Esophagus (tissue), 2 donors: ENCODE results near the gene ZMAT3. TPM values are rescaled to one million over a fixed set of nuclear protein-coding genes. Genes with fewer than 3 reads are reported as not detected.
"Not testable (repeated sequence)": the region's sequence is repeated elsewhere in the genome, so short reads cannot be mapped to it uniquely, and the experiment has no call there.

Experiments
- H3K27ac ChIP-seq, 2 donors: one replicate each; pipeline ENCODE4 v1.5.1; 2013; ENCODE audit warnings: low read depth in 2 of 2, mild to moderate bottlenecking in 2 of 2, inconsistent platforms in 1 of 2, low read length in 1 of 2, moderate library complexity in 1 of 2
- H3K27me3 ChIP-seq, 2 donors: one replicate each; pipeline ENCODE4 v1.6.1; 2013; ENCODE audit warnings: low read length in 2 of 2, control low read depth in 1 of 2, mild to moderate bottlenecking in 1 of 2; ENCODE audit not compliant: insufficient read depth in 2 of 2, control insufficient read depth in 1 of 2
- H3K36me3 ChIP-seq, 2 donors: one replicate each; pipeline ENCODE4 v1.6.1; 2013; ENCODE audit warnings: low read length in 1 of 2; ENCODE audit not compliant: control insufficient read depth in 2 of 2, insufficient read depth in 2 of 2
- H3K4me1 ChIP-seq, 2 donors: one replicate each; pipeline ENCODE4 v1.6.1; 2013; ENCODE audit warnings: low read length in 1 of 2; ENCODE audit not compliant: control insufficient read depth in 2 of 2, insufficient read depth in 2 of 2
- H3K4me3 ChIP-seq, 2 donors: one replicate each; pipeline ENCODE4 v1.5.1; 2013; ENCODE audit warnings: low read length in 2 of 2, mild to moderate bottlenecking in 2 of 2, low read depth in 1 of 2, moderate library complexity in 1 of 2
- H3K9me3 ChIP-seq, 2 donors: one replicate each; pipeline ENCODE4 v1.6.1; 2013; ENCODE audit warnings: mild to moderate bottlenecking in 2 of 2, low read depth in 1 of 2, low read length in 1 of 2, moderate library complexity in 1 of 2; ENCODE audit not compliant: control insufficient read depth in 2 of 2, insufficient read depth in 1 of 2
- WGBS, 2 donors: extraction: QIAGEN DNeasy Blood & Tissue Kit; methylation state at CpG; one replicate each; pipeline ENCODE4 v1.1.7; 2013; 5-methylcytosine and 5-hydroxymethylcytosine counted together
- polyA plus RNA-seq, 2 donors: library from polyadenylated mRNA; stranded (reverse); fragments of 200-250 nt; gene quantifications; one replicate each; pipeline ENCODE4 v1.2.3, GENCODE V29; 2013
- donor health status: healthy with polysubstance abuse.
- donor health status: Bipolar disorder and iron deficiency.

ZMAT3 gene, protein sequence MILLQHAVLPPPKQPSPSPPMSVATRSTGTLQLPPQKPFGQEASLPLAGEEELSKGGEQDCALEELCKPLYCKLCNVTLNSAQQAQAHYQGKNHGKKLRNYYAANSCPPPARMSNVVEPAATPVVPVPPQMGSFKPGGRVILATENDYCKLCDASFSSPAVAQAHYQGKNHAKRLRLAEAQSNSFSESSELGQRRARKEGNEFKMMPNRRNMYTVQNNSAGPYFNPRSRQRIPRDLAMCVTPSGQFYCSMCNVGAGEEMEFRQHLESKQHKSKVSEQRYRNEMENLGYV
- polyA plus RNA-seq = 1 to 10 TPM; 1.1 to 1.7 TPM

DNA sequence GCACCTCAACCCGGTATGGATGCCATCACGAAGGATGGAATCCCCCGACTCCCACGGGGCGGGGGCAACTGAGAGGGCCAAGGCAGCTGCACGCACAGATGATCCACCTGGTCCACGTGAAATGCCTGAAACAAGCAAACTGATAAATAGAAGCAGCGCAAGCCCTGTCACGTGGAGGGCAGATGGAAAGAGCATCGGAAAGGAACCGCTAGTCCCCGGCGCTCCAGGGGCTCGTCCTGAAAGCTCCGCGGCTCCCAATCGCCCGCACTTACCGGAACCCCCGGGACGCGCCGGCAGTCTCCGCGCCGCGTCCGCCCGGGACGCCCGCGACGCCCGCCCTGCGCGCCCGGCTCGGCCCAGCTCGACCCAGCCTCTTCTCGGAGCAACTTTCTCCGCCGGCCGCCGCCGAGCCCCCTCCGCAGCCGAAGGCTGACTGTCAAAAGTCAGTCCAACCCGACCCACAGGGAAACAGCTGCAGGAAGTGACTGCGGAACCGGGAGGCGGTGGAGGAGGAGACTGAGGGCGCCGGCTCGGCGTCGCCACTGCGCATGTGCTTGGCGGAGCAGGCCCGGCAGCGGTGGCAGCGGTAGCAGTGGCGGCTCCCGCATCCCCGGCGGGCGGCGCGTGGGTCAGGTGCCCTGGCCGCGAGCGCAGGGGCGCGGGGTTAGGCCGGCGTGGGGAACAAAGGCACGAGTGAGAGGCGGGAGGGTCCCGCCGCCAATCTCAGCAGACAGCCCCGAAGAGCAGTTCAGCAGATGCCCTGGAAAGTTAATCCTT, at the start of gene ZMAT3:
Gene ZMAT3, minus strand, starts transcription at position 487 of the 777 bp plus-strand sequence. CDS start 4,057 bp downstream, outside the sequence.
- WGBS, 2 donors = 0% methylated on average over 77 to 80 of the region's 80 CpGs
- peak within 1 kb of the TSS; percentile 68 to 95 for H3K4me3 ChIP-seq
- no peaks in the 10 kb centered on the region for H3K27me3 ChIP-seq
- H3K27ac ChIP-seq = peak within 1 kb of the TSS; percentile 81 to 93
- H3K9me3 ChIP-seq = no peaks in the 10 kb centered on the region
- H3K36me3 ChIP-seq = peaks cover 2 to 3% of the 10 kb centered on the region in 2 donors
- no peaks in the 10 kb centered on the region for H3K4me1 ChIP-seq

DNA sequence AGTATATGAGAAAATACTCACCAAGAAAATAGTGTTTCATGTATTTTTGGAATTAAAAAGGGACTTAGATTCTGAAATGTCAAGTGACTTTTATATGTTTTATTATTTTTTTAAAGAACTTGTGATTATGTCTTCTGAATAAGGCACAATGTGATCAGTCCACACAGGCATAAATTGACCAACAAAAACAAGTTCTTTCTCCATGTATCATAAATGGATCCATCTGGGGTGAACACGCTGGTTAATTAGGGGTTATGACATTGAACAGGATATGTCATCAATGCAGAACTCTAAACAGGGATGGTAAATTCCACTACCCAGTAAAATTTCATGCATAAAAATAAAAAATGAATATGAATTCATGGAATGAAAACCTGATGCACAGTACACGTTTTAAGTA, 45.2 kb upstream of the ZMAT3 start:
- Histone ChIP-seq H3K4me1 (no peaks in the 10 kb centered on the region), H3K9me3 (no peaks in the 10 kb centered on the region), H3K4me3 (no peak overlapping the region), H3K27ac (no peak overlapping the region), H3K27me3 (no peaks in the 10 kb centered on the region), H3K36me3 (no peaks in the 10 kb centered on the region)
- WGBS, 2 donors = 56 to 68% methylated on average over 2 of the region's 2 CpGs

DNA sequence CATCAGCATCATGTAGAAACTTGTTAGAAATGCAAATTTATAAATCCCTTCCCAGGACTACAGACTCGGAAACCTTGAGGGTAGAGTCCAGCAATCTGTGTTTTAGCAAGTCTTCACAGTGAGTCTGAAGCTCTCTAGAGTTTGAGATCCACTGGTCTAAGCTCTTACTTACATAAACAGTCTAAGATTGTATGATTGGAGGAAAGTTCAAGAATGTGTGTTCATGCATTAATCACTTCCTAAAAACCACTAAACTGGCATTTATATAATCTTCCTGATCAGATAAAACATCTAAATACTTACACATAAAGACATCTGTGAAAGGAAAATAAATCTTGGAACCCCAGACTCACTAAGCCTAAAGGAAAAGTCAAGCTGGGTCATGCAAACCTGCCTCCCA, 43.8 kb upstream of the ZMAT3 start:
- H3K27ac ChIP-seq, H3K27me3 ChIP-seq, H3K4me3 ChIP-seq, H3K4me1 ChIP-seq, H3K36me3 ChIP-seq, H3K9me3 ChIP-seq: not testable (repeated sequence)
- 29 to 42% methylated on average over 1 of the region's 1 CpG for WGBS, 2 donors

DNA sequence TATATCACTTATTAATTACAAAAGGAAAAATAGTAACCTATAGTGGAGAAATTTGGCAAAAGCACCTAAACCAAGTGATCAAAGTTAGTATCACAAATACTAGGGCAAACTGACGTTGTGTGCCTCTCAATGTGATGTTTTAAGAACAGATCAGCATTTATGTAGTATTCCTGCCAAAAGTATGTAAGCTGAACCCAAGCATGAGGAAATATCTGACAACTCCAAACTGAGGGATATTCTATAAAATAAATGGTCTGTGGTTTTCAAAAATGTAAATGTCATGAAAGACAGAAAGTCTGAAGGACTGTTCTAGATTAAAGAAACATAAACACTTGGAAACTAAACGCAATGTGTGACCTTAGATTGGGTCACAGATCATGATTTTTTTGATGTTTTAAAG, 42.3 kb upstream of the ZMAT3 start:
- Histone ChIP-seq H3K36me3 (no peaks in the 10 kb centered on the region), H3K4me3 (no peak overlapping the region), H3K27me3 (no peaks in the 10 kb centered on the region), H3K4me1 (no peaks in the 10 kb centered on the region), H3K9me3 (peaks cover 0 to 2% of the 10 kb centered on the region in 2 donors), H3K27ac (no peak overlapping the region)
- WGBS, 2 donors = 44 to 51% methylated on average over 2 of the region's 2 CpGs

DNA sequence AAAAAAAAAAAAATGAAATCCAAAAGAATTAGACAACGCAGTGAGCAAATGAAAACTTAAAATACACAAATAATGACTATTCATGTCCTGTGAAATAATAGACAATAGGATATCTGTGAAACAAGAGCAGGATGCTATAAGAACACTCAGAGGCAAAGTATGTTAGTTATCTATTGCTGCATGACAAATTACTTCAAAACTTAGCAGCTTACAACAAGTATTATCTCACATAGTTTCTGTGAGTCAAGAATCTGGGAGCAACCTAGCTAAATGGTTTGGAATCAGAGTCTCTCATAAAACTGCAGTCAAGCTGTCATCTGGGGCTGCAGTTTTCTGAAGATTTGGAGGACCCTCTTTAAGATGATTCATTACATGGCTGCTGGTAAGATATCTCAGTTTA, 36.5 kb upstream of the ZMAT3 start:
- 66 to 82% methylated on average over 1 of the region's 1 CpG for WGBS, 2 donors
- peaks cover 0 to 3% of the 10 kb centered on the region in 2 donors for H3K9me3 ChIP-seq

DNA sequence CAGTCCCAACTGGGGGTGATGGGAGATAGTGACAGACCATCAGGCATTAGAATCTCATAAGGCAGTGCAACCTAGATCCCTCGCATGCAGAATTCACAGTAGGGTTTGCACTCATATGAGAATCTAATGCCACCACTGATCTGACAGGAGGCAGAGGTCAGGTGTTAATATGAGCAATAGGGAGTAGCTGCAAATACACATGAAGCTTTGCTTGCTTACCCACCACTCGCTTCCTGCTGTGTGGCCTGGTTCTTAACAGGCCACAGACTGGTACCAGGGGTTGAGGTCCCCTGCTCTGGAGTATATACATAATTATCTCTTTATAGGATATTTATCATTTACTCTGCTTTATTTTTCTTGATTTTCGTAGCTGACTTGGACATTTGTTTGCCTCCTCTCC, 36.0 kb upstream of the ZMAT3 start:
- 88 to 91% methylated on average over 3 of the region's 3 CpGs for WGBS, 2 donors
- no peaks in the 10 kb centered on the region for H3K36me3 ChIP-seq
- peaks cover 0 to 3% of the 10 kb centered on the region in 2 donors for H3K9me3 ChIP-seq
- no peak overlapping the region for H3K27ac ChIP-seq
- H3K4me1 ChIP-seq = no peaks in the 10 kb centered on the region
- no peak overlapping the region for H3K4me3 ChIP-seq
- H3K27me3 ChIP-seq = no peaks in the 10 kb centered on the region

More for the DNA sequence above, 36.5 kb upstream of the ZMAT3 start:
- H3K27me3 ChIP-seq = no peaks in the 10 kb centered on the region
- no peak overlapping the region for H3K27ac ChIP-seq
- no peaks in the 10 kb centered on the region for H3K36me3 ChIP-seq
- no peaks in the 10 kb centered on the region for H3K4me1 ChIP-seq
- no peak overlapping the region for H3K4me3 ChIP-seq

DNA sequence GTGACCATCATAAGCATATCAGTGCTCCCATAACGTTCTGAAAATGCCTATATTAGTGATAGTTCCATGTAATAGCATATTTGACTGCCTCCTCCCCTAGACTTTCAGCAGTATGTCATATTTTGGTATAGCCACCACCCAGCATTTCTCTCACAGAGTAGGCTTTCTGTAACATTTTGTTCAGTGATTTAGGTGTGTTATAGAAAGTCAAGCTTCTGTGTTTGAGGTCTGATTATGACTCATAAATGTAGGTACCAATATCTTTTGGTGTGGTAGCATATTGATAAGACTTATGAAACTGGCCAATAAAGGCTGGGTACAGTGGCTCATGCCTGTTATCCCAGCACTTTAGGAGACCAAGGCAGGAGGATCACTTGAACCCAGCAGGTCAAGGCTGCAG, 34.3 kb upstream of the ZMAT3 start:
- Histone ChIP-seq H3K27ac (no peak overlapping the region), H3K4me1 (no peaks in the 10 kb centered on the region), H3K36me3 (no peaks in the 10 kb centered on the region), H3K9me3 (peaks cover 0 to 3% of the 10 kb centered on the region in 2 donors), H3K27me3 (no peaks in the 10 kb centered on the region), H3K4me3 (no peak overlapping the region)
- WGBS, 2 donors = 18 to 23% methylated on average over 1 of the region's 1 CpG

DNA sequence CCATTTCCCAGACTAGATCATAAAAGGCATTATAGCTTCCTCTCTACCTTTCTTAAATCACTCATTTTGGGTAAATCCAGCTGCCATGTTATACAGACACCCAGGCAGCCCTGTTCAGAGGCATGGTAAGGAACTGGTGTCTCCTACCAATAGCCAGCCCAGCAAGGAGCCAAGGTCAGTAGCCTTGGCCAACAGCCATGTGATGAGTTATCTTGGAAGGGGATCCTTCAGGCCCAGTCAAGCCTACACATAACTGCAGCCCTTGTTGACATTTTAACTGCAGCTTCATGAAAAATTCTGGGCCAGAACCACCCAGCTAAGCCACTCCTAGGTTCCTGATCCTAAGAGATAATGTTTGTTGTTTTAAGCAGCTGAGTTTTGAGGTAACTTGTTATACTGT, 29.0 kb upstream of the ZMAT3 start:
- H3K9me3 ChIP-seq = no peaks in the 10 kb centered on the region
- H3K36me3 ChIP-seq = no peaks in the 10 kb centered on the region
- no peak overlapping the region for H3K4me3 ChIP-seq
- no peak overlapping the region for H3K27ac ChIP-seq
- no peaks in the 10 kb centered on the region for H3K4me1 ChIP-seq
- H3K27me3 ChIP-seq = no peaks in the 10 kb centered on the region

DNA sequence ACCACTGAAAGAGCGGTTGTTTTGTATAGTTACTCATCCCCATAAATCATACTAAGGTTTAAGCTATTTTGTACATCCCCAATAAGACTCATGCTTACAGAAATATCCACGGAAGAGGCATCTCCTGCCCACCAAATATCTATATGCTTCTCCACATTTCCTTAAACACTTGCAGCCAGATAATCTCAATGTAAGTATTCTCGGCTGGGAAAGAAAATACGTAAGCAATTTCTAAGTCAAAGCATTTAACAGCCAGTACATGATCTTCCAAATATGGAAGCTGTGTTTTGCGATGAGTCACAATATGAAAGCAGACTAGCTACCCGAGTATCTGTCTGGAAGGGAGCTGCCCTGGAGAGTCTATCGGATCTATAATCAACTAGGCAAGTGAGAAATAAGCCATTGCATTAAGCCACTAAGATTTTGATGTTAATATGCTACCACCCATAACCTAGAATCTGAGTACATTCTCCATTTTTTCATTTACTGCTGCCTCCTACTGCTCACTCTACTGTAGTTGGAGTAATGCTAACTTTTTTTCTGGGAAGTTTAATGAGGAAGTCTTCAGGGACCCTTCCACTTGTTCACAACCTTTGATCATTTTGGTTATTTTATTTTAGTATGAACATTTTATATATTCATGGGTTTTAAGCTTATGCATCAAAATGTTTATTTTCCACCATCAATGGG, 26.9 kb upstream of the ZMAT3 start:
- no peak overlapping the region for H3K4me3 ChIP-seq
- no peaks in the 10 kb centered on the region for H3K36me3 ChIP-seq
- 65 to 69% methylated on average over 7 of the region's 7 CpGs for WGBS, 2 donors
- H3K27ac ChIP-seq = no peak overlapping the region
- H3K4me1 ChIP-seq = no peaks in the 10 kb centered on the region
- no peaks in the 10 kb centered on the region for H3K9me3 ChIP-seq
- no peaks in the 10 kb centered on the region for H3K27me3 ChIP-seq
